HG02588 (cell line): ENCODE results near the gene SHLD1.
A peak's percentile ranks its signal among the peaks of the same experiment; 100 is the strongest.

Source experiments
- ATAC-seq: cut with Tn5 transposase; IDR thresholded peaks from one replicate; pipeline ENCODE4 v1.9.1; 2021; ENCODE audit warnings: mild to moderate bottlenecking, moderate library complexity; ENCODE audit not compliant: unreplicated experiment

The SHLD1 gene

GRCh38 chr20:5811746-5812145, 61.5 kb downstream of the SHLD1 start:
- ATAC-seq, result no peak

- ATAC-seq, result no peak
Observed at GRCh38 chr20:5818346-5818681, 68.1 kb downstream of the SHLD1 start.

GRCh38 chr20:5820738-5821137, 70.5 kb downstream of the SHLD1 start:
- no peak for ATAC-seq

- no peak for ATAC-seq
Observed at GRCh38 chr20:5821627-5822215, 71.5 kb downstream of the SHLD1 start.

GRCh38 chr20:5822569-5822968, 72.4 kb downstream of the SHLD1 start:
- ATAC-seq, result no peak

- no peak for ATAC-seq
Observed at GRCh38 chr20:5825130-5825719, 75.0 kb downstream of the SHLD1 start.

GRCh38 chr20:5827098-5827853, 77.1 kb downstream of the SHLD1 start:
- no peak for ATAC-seq

- ATAC-seq, result no peak
Observed at GRCh38 chr20:5827861-5828260, 77.7 kb downstream of the SHLD1 start.

GRCh38 chr20:5829241-5829809, 79.1 kb downstream of the SHLD1 start:
- ATAC-seq, result no peak

GRCh38 chr20:5831539-5832237, 81.5 kb downstream of the SHLD1 start:
- ATAC-seq, result no peak

GRCh38 chr20:5833309-5833941, 83.2 kb downstream of the SHLD1 start:
- ATAC-seq, result no peak

- ATAC-seq, result no peak
Observed at GRCh38 chr20:5834436-5835005, 84.3 kb downstream of the SHLD1 start.

GRCh38 chr20:5835321-5835821, 85.2 kb downstream of the SHLD1 start:
- no peak for ATAC-seq

GRCh38 chr20:5835871-5836270, 85.7 kb downstream of the SHLD1 start:
- no peak for ATAC-seq

GRCh38 chr20:5836569-5836968, 86.4 kb downstream of the SHLD1 start:
- no peak for ATAC-seq

- ATAC-seq, result no peak
Observed at GRCh38 chr20:5840411-5841002, 90.3 kb downstream of the SHLD1 start.

GRCh38 chr20:5841522-5841921, 91.3 kb downstream of the SHLD1 start:
- ATAC-seq, result no peak

- ATAC-seq, result no peak
Observed at GRCh38 chr20:5842465-5842864, 92.3 kb downstream of the SHLD1 start.

GRCh38 chr20:5843054-5843592, 92.9 kb downstream of the SHLD1 start:
- peak; percentile 62 for ATAC-seq
